SW 1271 (cell line): ENCODE data around the gene USP13.

Experiments
- DNase-seq, 2 experiments: peaks; one replicate each; lab custom pipeline; 2025; lab: John Stamatoyannopoulos, UW

Gene USP13

GRCh38 chr3:179697736-179698332 is 45.0 kb downstream of the USP13 start:
- no peak for DNase-seq

GRCh38 chr3:179700716-179701115 is 47.9 kb downstream of the USP13 start:
- DNase-seq = no peak

GRCh38 chr3:179701176-179701827 is 48.5 kb downstream of the USP13 start:
- DNase-seq = no peak

- DNase-seq = no peak
Measured at GRCh38 chr3:179702271-179702947, 49.6 kb downstream of the USP13 start.

GRCh38 chr3:179703816-179704215 is 51.0 kb downstream of the USP13 start:
- no peak for DNase-seq

- DNase-seq = no peak
Measured at GRCh38 chr3:179706233-179706632, 53.4 kb downstream of the USP13 start.

GRCh38 chr3:179710079-179710478 is 57.2 kb downstream of the USP13 start:
- no peak for DNase-seq

GRCh38 chr3:179713643-179714090 is 60.8 kb downstream of the USP13 start:
- DNase-seq = no peak

GRCh38 chr3:179715582-179715981 is 62.7 kb downstream of the USP13 start:
- no peak for DNase-seq

- no peak for DNase-seq
Measured at GRCh38 chr3:179716226-179716625, 63.4 kb downstream of the USP13 start.

GRCh38 chr3:179716811-179717210 is 64.0 kb downstream of the USP13 start:
- no peak for DNase-seq

GRCh38 chr3:179717219-179717618 is 64.4 kb downstream of the USP13 start:
- no peak for DNase-seq

GRCh38 chr3:179719048-179719734 is 66.4 kb downstream of the USP13 start:
- no peak for DNase-seq

- no peak for DNase-seq
Measured at GRCh38 chr3:179720196-179720595, 67.4 kb downstream of the USP13 start.

- no peak for DNase-seq
Measured at GRCh38 chr3:179723617-179724016, 70.8 kb downstream of the USP13 start.

GRCh38 chr3:179726075-179726699 is 73.3 kb downstream of the USP13 start:
- no peak for DNase-seq

- no peak for DNase-seq
Measured at GRCh38 chr3:179729086-179729485, 76.2 kb downstream of the USP13 start.

GRCh38 chr3:179729981-179730380 is 77.1 kb downstream of the USP13 start:
- no peak for DNase-seq

- DNase-seq = no peak
Measured at GRCh38 chr3:179730506-179730905, 77.7 kb downstream of the USP13 start.

- no peak for DNase-seq
Measured at GRCh38 chr3:179731544-179731943, 78.7 kb downstream of the USP13 start.

- DNase-seq = no peak
Measured at GRCh38 chr3:179732661-179733348, 80.0 kb downstream of the USP13 start.

GRCh38 chr3:179733797-179734196 is 81.0 kb downstream of the USP13 start:
- no peak for DNase-seq
